ENCODE results near the gene PCDH9. TPM values are rescaled to one million over a fixed set of nuclear protein-coding genes. Genes with fewer than 3 reads are reported as not detected.

PCDH9 gene
- total RNA-seq, 1 experiment from 2014 or later = 4.2 TPM

GRCh38 chr13:66673401-66673800 lies 556.7 kb downstream of the PCDH9 start:
- H3K4me3 ChIP-seq (ENCODE audit: low read depth in 2 of 2, low read length in 2 of 2) = no peak overlapping the region
- DNase-seq (ENCODE audit: low read depth, low spot score) (no peak), ATAC-seq (no peak)
- CTCF ChIA-PET = no interaction called here
- H3K27me3 ChIP-seq (ENCODE audit: control insufficient read depth, insufficient read depth, low read length) = no peaks in the 10 kb centered on the region
- intact Hi-C loops (cut with micrococcal nuclease; ENCODE audit: unreplicated experiment) = no loop called here
- H3K36me3 ChIP-seq (ENCODE audit: control insufficient read depth, insufficient read depth, low read length) = no peaks in the 10 kb centered on the region
- no peaks in the 10 kb centered on the region for H3K9me3 ChIP-seq (ENCODE audit: control insufficient read depth, insufficient read depth, low read depth, low read length)
- POLR2A ChIA-PET = no interaction called here
- TF ChIP-seq TCF7L2 (IDR thresholded peaks at IDR 0.05; ENCODE audit: low read depth, low read length) (no peak), POLR2AphosphoS5 (IDR thresholded peaks at IDR 0.05; ENCODE audit: low read depth, low read length) (no peak), SIN3A (IDR thresholded peaks at IDR 0.05; ENCODE audit: borderline replicate concordance, insufficient read depth, low read depth, low read length) (no peak)
- TF ChIP-seq, protein P1, sequence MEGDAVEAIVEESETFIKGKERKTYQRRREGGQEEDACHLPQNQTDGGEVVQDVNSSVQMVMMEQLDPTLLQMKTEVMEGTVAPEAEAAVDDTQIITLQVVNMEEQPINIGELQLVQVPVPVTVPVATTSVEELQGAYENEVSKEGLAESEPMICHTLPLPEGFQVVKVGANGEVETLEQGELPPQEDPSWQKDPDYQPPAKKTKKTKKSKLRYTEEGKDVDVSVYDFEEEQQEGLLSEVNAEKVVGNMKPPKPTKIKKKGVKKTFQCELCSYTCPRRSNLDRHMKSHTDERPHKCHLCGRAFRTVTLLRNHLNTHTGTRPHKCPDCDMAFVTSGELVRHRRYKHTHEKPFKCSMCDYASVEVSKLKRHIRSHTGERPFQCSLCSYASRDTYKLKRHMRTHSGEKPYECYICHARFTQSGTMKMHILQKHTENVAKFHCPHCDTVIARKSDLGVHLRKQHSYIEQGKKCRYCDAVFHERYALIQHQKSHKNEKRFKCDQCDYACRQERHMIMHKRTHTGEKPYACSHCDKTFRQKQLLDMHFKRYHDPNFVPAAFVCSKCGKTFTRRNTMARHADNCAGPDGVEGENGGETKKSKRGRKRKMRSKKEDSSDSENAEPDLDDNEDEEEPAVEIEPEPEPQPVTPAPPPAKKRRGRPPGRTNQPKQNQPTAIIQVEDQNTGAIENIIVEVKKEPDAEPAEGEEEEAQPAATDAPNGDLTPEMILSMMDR (IDR thresholded peaks at IDR 0.05) = no peak
- TF ChIP-seq, protein P2, sequence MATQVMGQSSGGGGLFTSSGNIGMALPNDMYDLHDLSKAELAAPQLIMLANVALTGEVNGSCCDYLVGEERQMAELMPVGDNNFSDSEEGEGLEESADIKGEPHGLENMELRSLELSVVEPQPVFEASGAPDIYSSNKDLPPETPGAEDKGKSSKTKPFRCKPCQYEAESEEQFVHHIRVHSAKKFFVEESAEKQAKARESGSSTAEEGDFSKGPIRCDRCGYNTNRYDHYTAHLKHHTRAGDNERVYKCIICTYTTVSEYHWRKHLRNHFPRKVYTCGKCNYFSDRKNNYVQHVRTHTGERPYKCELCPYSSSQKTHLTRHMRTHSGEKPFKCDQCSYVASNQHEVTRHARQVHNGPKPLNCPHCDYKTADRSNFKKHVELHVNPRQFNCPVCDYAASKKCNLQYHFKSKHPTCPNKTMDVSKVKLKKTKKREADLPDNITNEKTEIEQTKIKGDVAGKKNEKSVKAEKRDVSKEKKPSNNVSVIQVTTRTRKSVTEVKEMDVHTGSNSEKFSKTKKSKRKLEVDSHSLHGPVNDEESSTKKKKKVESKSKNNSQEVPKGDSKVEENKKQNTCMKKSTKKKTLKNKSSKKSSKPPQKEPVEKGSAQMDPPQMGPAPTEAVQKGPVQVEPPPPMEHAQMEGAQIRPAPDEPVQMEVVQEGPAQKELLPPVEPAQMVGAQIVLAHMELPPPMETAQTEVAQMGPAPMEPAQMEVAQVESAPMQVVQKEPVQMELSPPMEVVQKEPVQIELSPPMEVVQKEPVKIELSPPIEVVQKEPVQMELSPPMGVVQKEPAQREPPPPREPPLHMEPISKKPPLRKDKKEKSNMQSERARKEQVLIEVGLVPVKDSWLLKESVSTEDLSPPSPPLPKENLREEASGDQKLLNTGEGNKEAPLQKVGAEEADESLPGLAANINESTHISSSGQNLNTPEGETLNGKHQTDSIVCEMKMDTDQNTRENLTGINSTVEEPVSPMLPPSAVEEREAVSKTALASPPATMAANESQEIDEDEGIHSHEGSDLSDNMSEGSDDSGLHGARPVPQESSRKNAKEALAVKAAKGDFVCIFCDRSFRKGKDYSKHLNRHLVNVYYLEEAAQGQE (IDR thresholded peaks at IDR 0.05; ENCODE audit: insufficient read depth in 1 of 2, low read depth in 2 of 2, low read length in 1 of 2) = no peak
- no peak overlapping the region for H3K27ac ChIP-seq (ENCODE audit: low read length)
- in situ Hi-C loops (cut with HindIII; ENCODE audit: low pct_unique_long_range_greater_than_20kb, low sequenced_read_pairs) = no loop called here
- BruUV-seq (replicated peaks) = no TSS peak
- H3K4me1 ChIP-seq (ENCODE audit: control insufficient read depth, insufficient read depth, low read length) = no peaks in the 10 kb centered on the region

GRCh38 chr13:66665991-66666390 lies 564.1 kb downstream of the PCDH9 start:
- DNase-seq (ENCODE audit: low read depth, low spot score) (no peak), ATAC-seq (no peak)
- intact Hi-C loops (cut with micrococcal nuclease; ENCODE audit: unreplicated experiment) = no loop called here
- H3K27me3 ChIP-seq (ENCODE audit: control insufficient read depth, insufficient read depth, low read length) = no peaks in the 10 kb centered on the region
- H3K36me3 ChIP-seq (ENCODE audit: control insufficient read depth, insufficient read depth, low read length) = no peaks in the 10 kb centered on the region
- no peak overlapping the region for H3K4me3 ChIP-seq (ENCODE audit: low read depth in 2 of 2, low read length in 2 of 2)
- BruUV-seq (replicated peaks) = no TSS peak
- POLR2A ChIA-PET = no interaction called here
- no peaks in the 10 kb centered on the region for H3K9me3 ChIP-seq (ENCODE audit: control insufficient read depth, insufficient read depth, low read depth, low read length)
- TF ChIP-seq SIN3A (IDR thresholded peaks at IDR 0.05; ENCODE audit: borderline replicate concordance, insufficient read depth, low read depth, low read length) (no peak), POLR2AphosphoS5 (IDR thresholded peaks at IDR 0.05; ENCODE audit: low read depth, low read length) (no peak), TCF7L2 (IDR thresholded peaks at IDR 0.05; ENCODE audit: low read depth, low read length) (no peak)
- TF ChIP-seq, protein P1 (IDR thresholded peaks at IDR 0.05) = no peak
- TF ChIP-seq, protein P2 (IDR thresholded peaks at IDR 0.05; ENCODE audit: insufficient read depth in 1 of 2, low read depth in 2 of 2, low read length in 1 of 2) = no peak
- CTCF ChIA-PET = no interaction called here
- H3K27ac ChIP-seq (ENCODE audit: low read length) = no peak overlapping the region
- H3K4me1 ChIP-seq (ENCODE audit: control insufficient read depth, insufficient read depth, low read length) = no peaks in the 10 kb centered on the region
- in situ Hi-C loops (cut with HindIII; ENCODE audit: low pct_unique_long_range_greater_than_20kb, low sequenced_read_pairs) = no loop called here
